ENCODE results near the gene ZNF428. TPM values are rescaled to one million over a fixed set of nuclear protein-coding genes. Genes with fewer than 3 reads are reported as not detected.

The ZNF428 gene
- polyA plus RNA-seq, 1 of the 3 experiments (the other 2 are of a cell fraction), result 79.5 TPM

DNA sequence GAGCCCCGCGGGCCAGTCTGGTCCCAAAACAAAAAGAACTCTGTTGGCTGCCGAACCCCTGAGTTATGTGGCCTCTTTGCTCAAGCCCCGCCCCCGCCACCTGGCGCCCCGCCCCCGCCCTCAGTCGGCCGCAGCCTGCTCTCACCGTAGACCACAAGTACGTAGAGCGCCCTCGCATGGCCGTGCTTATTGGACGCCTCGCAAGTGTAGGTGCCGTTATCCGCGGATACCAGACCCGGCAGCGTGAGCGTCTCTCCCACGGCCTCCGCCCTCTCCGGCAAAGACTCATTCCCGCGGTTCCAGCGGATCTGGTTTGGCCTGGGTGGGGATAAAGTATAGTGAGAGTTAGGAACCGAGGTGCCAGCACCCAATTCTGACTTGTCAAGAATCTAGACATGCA lies 5.5 kb upstream of the ZNF428 start (continued):
- TF ChIP-seq TAF1 (IDR thresholded peaks at IDR 0.05; ENCODE audit: borderline replicate concordance, low read depth, low read length) (no peak), GABPA (IDR thresholded peaks at IDR 0.05; ENCODE audit: low read depth) (no peak), YY1 (IDR thresholded peaks at IDR 0.05; ENCODE audit: low read depth) (no peak), TCF12 (IDR thresholded peaks at IDR 0.05) (no peak), NFIC (IDR thresholded peaks at IDR 0.05; ENCODE audit: borderline replicate concordance) (no peak), JUND (IDR thresholded peaks at IDR 0.05) (no peak)

- Histone ChIP-seq H3K9ac (no peak overlapping the region), H3K4me3 (ENCODE audit: low read depth in 2 of 2, low read length in 1 of 2) (no peak overlapping the region), H3K9me2 (no peaks in the 10 kb centered on the region), H4K20me1 (ENCODE audit: insufficient read depth) (no peaks in the 10 kb centered on the region), H3K36me3 (replicated peaks in 1 of 2; ENCODE audit: control insufficient read depth in 1 of 2, insufficient read depth in 2 of 2, low read length in 1 of 2) (peaks cover 0 to 3% of the 10 kb centered on the region in 2 experiments), H3K4me2 (no peak overlapping the region), H2AFZ (ENCODE audit: low read depth) (no peak overlapping the region), H3K27me3 (ENCODE audit: insufficient read depth) (no peaks in the 10 kb centered on the region), H3K27ac (ENCODE audit: low read depth in 2 of 2, low read length in 1 of 2) (no peak overlapping the region), H3K79me2 (ENCODE audit: insufficient read depth) (peaks cover under 1% of the 10 kb centered on the region), H3F3A (replicated peaks; ENCODE audit: insufficient read depth) (peaks cover 4% of the 10 kb centered on the region), H3K9me3 (no peaks in the 10 kb centered on the region), H3K4me1 (ENCODE audit: control insufficient read depth in 1 of 2, insufficient read depth in 2 of 2, low read depth in 1 of 2, low read length in 1 of 2) (peaks cover 0 to 8% of the 10 kb centered on the region in 2 experiments; a peak in 1 of 4 replicates)
- ChIA-PET POLR2A (no interaction called here), CTCF (no interaction called here)
- DNase-seq, result peak; percentile 75
- TF ChIP-seq YY1 (IDR thresholded peaks at IDR 0.05; ENCODE audit: low read depth), result no peak
- TF ChIP-seq CHD2 (IDR thresholded peaks at IDR 0.05; ENCODE audit: low read length, partially characterized antibody), result no peak
- TF ChIP-seq POLR2AphosphoS5 (IDR thresholded peaks at IDR 0.05; ENCODE audit: low read depth, low read length), result no peak
- TF ChIP-seq, protein P1, sequence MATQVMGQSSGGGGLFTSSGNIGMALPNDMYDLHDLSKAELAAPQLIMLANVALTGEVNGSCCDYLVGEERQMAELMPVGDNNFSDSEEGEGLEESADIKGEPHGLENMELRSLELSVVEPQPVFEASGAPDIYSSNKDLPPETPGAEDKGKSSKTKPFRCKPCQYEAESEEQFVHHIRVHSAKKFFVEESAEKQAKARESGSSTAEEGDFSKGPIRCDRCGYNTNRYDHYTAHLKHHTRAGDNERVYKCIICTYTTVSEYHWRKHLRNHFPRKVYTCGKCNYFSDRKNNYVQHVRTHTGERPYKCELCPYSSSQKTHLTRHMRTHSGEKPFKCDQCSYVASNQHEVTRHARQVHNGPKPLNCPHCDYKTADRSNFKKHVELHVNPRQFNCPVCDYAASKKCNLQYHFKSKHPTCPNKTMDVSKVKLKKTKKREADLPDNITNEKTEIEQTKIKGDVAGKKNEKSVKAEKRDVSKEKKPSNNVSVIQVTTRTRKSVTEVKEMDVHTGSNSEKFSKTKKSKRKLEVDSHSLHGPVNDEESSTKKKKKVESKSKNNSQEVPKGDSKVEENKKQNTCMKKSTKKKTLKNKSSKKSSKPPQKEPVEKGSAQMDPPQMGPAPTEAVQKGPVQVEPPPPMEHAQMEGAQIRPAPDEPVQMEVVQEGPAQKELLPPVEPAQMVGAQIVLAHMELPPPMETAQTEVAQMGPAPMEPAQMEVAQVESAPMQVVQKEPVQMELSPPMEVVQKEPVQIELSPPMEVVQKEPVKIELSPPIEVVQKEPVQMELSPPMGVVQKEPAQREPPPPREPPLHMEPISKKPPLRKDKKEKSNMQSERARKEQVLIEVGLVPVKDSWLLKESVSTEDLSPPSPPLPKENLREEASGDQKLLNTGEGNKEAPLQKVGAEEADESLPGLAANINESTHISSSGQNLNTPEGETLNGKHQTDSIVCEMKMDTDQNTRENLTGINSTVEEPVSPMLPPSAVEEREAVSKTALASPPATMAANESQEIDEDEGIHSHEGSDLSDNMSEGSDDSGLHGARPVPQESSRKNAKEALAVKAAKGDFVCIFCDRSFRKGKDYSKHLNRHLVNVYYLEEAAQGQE (IDR thresholded peaks at IDR 0.05; ENCODE audit: low read depth, low read length), result no peak
- TF ChIP-seq EP300 (IDR thresholded peaks at IDR 0.05; ENCODE audit: borderline replicate concordance in 1 of 2, low read depth in 1 of 2, low read length in 1 of 2), result no peak
- no peak for TF ChIP-seq RCOR1 (IDR thresholded peaks at IDR 0.05; ENCODE audit: low read length)
- TF ChIP-seq SIN3A (IDR thresholded peaks at IDR 0.05; ENCODE audit: borderline replicate concordance, low read depth, low read length), result no peak
- TF ChIP-seq MXI1 (IDR thresholded peaks at IDR 0.05; ENCODE audit: low read depth, low read length), result no peak
- no peak for TF ChIP-seq ELF1 (IDR thresholded peaks at IDR 0.05)
- no peak for TF ChIP-seq SMC3 (IDR thresholded peaks at IDR 0.05; ENCODE audit: low read depth, low read length)
- TF ChIP-seq FOSL2 (IDR thresholded peaks at IDR 0.05; ENCODE audit: borderline replicate concordance, low read depth), result no peak
- TF ChIP-seq GABPA (IDR thresholded peaks at IDR 0.05; ENCODE audit: low read depth), result no peak
- TF ChIP-seq GATA2 (CRISPR knock-in tag; IDR thresholded peaks at IDR 0.05), result no peak
- no peak for TF ChIP-seq TAF1 (IDR thresholded peaks at IDR 0.05; ENCODE audit: borderline replicate concordance, low read depth, low read length)
- WGBS (ENCODE audit: low lambda C conversion rate), result 93% methylated on average over 35 of the region's 35 CpGs
These were observed 4.7 kb upstream of the ZNF428 start for GRCh38 chr19:43623889-43624670.
